ENCODE results near the gene FAM237A. TPM values are rescaled to one million over a fixed set of nuclear protein-coding genes. Genes with fewer than 3 reads are reported as not detected.

The FAM237A gene
- total and polyA plus RNA-seq, 2 of the 13 experiments (the other 11 are each of a cell fraction or from before 2014, with no cell fraction given): not detected

GRCh38 chr2:206611191-206611590, 31.1 kb upstream of the FAM237A start:
- ATAC-seq (no peak), FAIRE-seq (no peak), DNase-seq (ENCODE audit: low spot score) (no peak)
- H3K4me2 ChIP-seq (ENCODE audit: low read depth, low read length): no peak overlapping the region
- no peaks in the 10 kb centered on the region for H3K4me1 ChIP-seq (ENCODE audit: insufficient read depth, low read length)
- no peak overlapping the region for H3K4me3 ChIP-seq (replicated peaks in 1 of 3; ENCODE audit: insufficient read depth in 1 of 3, low read depth in 2 of 3, low read length in 3 of 3)
- intact Hi-C loops (cut with micrococcal nuclease; ENCODE audit: unreplicated experiment): no loop called here
- no peaks in the 10 kb centered on the region for H4K20me1 ChIP-seq (ENCODE audit: insufficient read depth, low read length)
- 21% methylated on average over 6 of the region's 6 CpGs for WGBS (ENCODE audit: low lambda C conversion rate)
- no peak overlapping the region for H3K27ac ChIP-seq (ENCODE audit: extremely low read length, insufficient read depth, low read length)
- H3K36me3 ChIP-seq (replicated peaks in 1 of 2; ENCODE audit: control insufficient read depth in 1 of 2, insufficient read depth in 2 of 2, low read length in 2 of 2): no peaks in the 10 kb centered on the region
- ChIA-PET CTCF (ENCODE audit: low intra/inter-chr PET ratio, low total read pairs) (no interaction called here), POLR2A (no interaction called here)
- H2AFZ ChIP-seq (ENCODE audit: low read length): no peak overlapping the region
- no TSS peak for BruUV-seq (replicated peaks)
- no peaks in the 10 kb centered on the region for H3K79me2 ChIP-seq (ENCODE audit: insufficient read depth, low read length)
- 0 out of 5 replicates have a peak, but pooled peaks cover 0 to 8% of the 10 kb centered on the region in 2 experiments for H3K27me3 ChIP-seq (ENCODE audit: control insufficient read depth in 1 of 2, insufficient read depth in 2 of 2, low read length in 2 of 2)
- no peak overlapping the region for H3K9ac ChIP-seq (ENCODE audit: insufficient read depth, low read depth, low read length)
- no peaks in the 10 kb centered on the region for H3K9me3 ChIP-seq (ENCODE audit: low read length)
- in situ Hi-C loops (cut with HindIII; ENCODE audit: extremely low pct_ligation_motif_present, low pct_unique_long_range_greater_than_20kb): no loop called here
- TF ChIP-seq BRCA1 (CRISPR knock-in tag; IDR thresholded peaks at IDR 0.05) (no peak), MYC (CRISPR knock-in tag; IDR thresholded peaks at IDR 0.05; ENCODE audit: borderline replicate concordance) (no peak), ZNF660 (CRISPR knock-in tag; IDR thresholded peaks at IDR 0.05; ENCODE audit: borderline replicate concordance, low read depth) (no peak), PITX1 (CRISPR knock-in tag; IDR thresholded peaks at IDR 0.05) (no peak), ESRRA (CRISPR knock-in tag; IDR thresholded peaks at IDR 0.05; ENCODE audit: low read depth) (no peak), ZNF761 (CRISPR knock-in tag; conservative IDR thresholded peaks at IDR 0.05) (no peak), KLF11 (CRISPR knock-in tag; IDR thresholded peaks at IDR 0.05) (no peak), ZNF3 (CRISPR knock-in tag; IDR thresholded peaks at IDR 0.05) (no peak), ZNF337 (CRISPR knock-in tag; IDR thresholded peaks at IDR 0.05; ENCODE audit: borderline replicate concordance, low read depth) (no peak), KMT2A (CRISPR knock-in tag; IDR thresholded peaks at IDR 0.05) (no peak), ZNF703 (CRISPR knock-in tag; IDR thresholded peaks at IDR 0.05; ENCODE audit: borderline replicate concordance) (no peak), SMC3 (IDR thresholded peaks at IDR 0.05; ENCODE audit: low read length) (no peak), REXO4 (CRISPR knock-in tag; IDR thresholded peaks at IDR 0.05; ENCODE audit: borderline replicate concordance) (no peak), CENPT (CRISPR knock-in tag; IDR thresholded peaks at IDR 0.05; ENCODE audit: low read depth) (no peak), ZNF503 (CRISPR knock-in tag; IDR thresholded peaks at IDR 0.05) (no peak), CREB1 (IDR thresholded peaks at IDR 0.05) (no peak), CREB1 (CRISPR knock-in tag; IDR thresholded peaks at IDR 0.05) (no peak)
- TF ChIP-seq, protein P1, sequence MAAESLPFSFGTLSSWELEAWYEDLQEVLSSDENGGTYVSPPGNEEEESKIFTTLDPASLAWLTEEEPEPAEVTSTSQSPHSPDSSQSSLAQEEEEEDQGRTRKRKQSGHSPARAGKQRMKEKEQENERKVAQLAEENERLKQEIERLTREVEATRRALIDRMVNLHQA (CRISPR knock-in tag; IDR thresholded peaks at IDR 0.05): no peak
- TF ChIP-seq, protein P2, sequence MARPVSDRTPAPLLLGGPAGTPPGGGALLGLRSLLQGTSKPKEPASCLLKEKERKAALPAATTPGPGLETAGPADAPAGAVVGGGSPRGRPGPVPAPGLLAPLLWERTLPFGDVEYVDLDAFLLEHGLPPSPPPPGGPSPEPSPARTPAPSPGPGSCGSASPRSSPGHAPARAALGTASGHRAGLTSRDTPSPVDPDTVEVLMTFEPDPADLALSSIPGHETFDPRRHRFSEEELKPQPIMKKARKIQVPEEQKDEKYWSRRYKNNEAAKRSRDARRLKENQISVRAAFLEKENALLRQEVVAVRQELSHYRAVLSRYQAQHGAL (CRISPR knock-in tag; IDR thresholded peaks at IDR 0.05; ENCODE audit: not compliant biosample characterization): no peak
- TF ChIP-seq, protein P3, sequence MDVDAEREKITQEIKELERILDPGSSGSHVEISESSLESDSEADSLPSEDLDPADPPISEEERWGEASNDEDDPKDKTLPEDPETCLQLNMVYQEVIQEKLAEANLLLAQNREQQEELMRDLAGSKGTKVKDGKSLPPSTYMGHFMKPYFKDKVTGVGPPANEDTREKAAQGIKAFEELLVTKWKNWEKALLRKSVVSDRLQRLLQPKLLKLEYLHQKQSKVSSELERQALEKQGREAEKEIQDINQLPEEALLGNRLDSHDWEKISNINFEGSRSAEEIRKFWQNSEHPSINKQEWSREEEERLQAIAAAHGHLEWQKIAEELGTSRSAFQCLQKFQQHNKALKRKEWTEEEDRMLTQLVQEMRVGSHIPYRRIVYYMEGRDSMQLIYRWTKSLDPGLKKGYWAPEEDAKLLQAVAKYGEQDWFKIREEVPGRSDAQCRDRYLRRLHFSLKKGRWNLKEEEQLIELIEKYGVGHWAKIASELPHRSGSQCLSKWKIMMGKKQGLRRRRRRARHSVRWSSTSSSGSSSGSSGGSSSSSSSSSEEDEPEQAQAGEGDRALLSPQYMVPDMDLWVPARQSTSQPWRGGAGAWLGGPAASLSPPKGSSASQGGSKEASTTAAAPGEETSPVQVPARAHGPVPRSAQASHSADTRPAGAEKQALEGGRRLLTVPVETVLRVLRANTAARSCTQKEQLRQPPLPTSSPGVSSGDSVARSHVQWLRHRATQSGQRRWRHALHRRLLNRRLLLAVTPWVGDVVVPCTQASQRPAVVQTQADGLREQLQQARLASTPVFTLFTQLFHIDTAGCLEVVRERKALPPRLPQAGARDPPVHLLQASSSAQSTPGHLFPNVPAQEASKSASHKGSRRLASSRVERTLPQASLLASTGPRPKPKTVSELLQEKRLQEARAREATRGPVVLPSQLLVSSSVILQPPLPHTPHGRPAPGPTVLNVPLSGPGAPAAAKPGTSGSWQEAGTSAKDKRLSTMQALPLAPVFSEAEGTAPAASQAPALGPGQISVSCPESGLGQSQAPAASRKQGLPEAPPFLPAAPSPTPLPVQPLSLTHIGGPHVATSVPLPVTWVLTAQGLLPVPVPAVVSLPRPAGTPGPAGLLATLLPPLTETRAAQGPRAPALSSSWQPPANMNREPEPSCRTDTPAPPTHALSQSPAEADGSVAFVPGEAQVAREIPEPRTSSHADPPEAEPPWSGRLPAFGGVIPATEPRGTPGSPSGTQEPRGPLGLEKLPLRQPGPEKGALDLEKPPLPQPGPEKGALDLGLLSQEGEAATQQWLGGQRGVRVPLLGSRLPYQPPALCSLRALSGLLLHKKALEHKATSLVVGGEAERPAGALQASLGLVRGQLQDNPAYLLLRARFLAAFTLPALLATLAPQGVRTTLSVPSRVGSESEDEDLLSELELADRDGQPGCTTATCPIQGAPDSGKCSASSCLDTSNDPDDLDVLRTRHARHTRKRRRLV (CRISPR knock-in tag; IDR thresholded peaks at IDR 0.05): no peak
